BJ (cell line): ENCODE results near the gene PIP5KL1. TPM values are rescaled to one million over a fixed set of nuclear protein-coding genes. Genes with fewer than 3 reads are reported as not detected.
A peak's percentile ranks its signal among the peaks of the same experiment; 100 is the strongest.

Experiments used
- CTCF ChIA-PET: fragments of 350-600 bp; formaldehyde crosslinking; extraction: SDS; loops from one replicate; lab custom pipeline; 2021; ENCODE audit warnings: antibody characterized with exemption, inconsistent platforms; lab: Yijun Ruan, JAX
- POLR2A ChIA-PET: fragments of 300-600 bp; sonication (Branson Sonifier 250); formaldehyde crosslinking; extraction: SDS; loops from one replicate; lab custom pipeline; 2021; ENCODE audit warnings: antibody characterized with exemption; lab: Charles Lee
- DNase-seq: peaks from one replicate; pipeline ENCODE4 v3.0.0-alpha.2; 2011; ENCODE audit warnings: low read depth
- H3K27me3 ChIP-seq: 2 replicates; pipeline ENCODE4 v1.6.0; 2011; ENCODE audit warnings: low read length; ENCODE audit not compliant: control insufficient read depth, insufficient read depth
- H3K36me3 ChIP-seq: 2 replicates; pipeline ENCODE4 v1.5.1; 2011; ENCODE audit warnings: low read length; ENCODE audit not compliant: control insufficient read depth, insufficient read depth
- H3K4me3 ChIP-seq: 2 replicates; pipeline ENCODE4 v1.5.1; 2011; ENCODE audit warnings: low read depth, mild to moderate bottlenecking, control low read depth, low read length
- CTCF ChIP-seq: IDR thresholded peaks from 2 replicates; pipeline ENCODE4 v1.5.1; 2011; ENCODE audit warnings: low read depth, mild to moderate bottlenecking, control low read depth, inconsistent platforms, low read length, moderate library complexity; ENCODE audit not compliant: insufficient read depth
- polyA plus RNA-seq: library from polyadenylated mRNA; depleted of rRNA; stranded (reverse); fragments of >200 nt; gene quantifications from 2 replicates; pipeline ENCODE4 v1.2.3, GENCODE V29; 2011

PIP5KL1 gene
- polyA plus RNA-seq, 1 experiment: 2.3 TPM

- DNase-seq: no peak
- H3K4me3 ChIP-seq: no peak overlapping the region
- POLR2A ChIA-PET: no interaction called here
- TF ChIP-seq CTCF: 0 out of 2 replicates have a peak, but pooled peaks have one; percentile 2
- no peaks in the 10 kb centered on the region for H3K27me3 ChIP-seq
- CTCF ChIA-PET: interaction anchor here (1.0 to 1.3 kb wide), 2 partner anchors 9 to 34 kb away, joined by 3 to 4 read pairs; no protein-coding TSS in a partner anchor
- H3K36me3 ChIP-seq: peaks cover 41% of the 10 kb centered on the region
Observed at GRCh38 chr9:127887792-127888191, 42.8 kb downstream of the PIP5KL1 start.

GRCh38 chr9:127886401-127886972, 44.1 kb downstream of the PIP5KL1 start:
- ChIA-PET CTCF (no interaction called here), POLR2A (no interaction called here)
- DNase-seq: no peak
- Histone ChIP-seq H3K4me3 (no peak overlapping the region), H3K27me3 (no peaks in the 10 kb centered on the region), H3K36me3 (peaks cover 37% of the 10 kb centered on the region)
- TF ChIP-seq CTCF: no peak

- ChIA-PET POLR2A (no interaction called here), CTCF (no interaction called here)
- Histone ChIP-seq H3K4me3 (no peak overlapping the region), H3K36me3 (peaks cover 33% of the 10 kb centered on the region), H3K27me3 (no peaks in the 10 kb centered on the region)
- no peak for TF ChIP-seq CTCF
- DNase-seq: no peak
Observed at GRCh38 chr9:127885508-127886281, 44.9 kb downstream of the PIP5KL1 start.

- Histone ChIP-seq H3K4me3 (no peak overlapping the region), H3K27me3 (no peaks in the 10 kb centered on the region), H3K36me3 (peaks cover 26% of the 10 kb centered on the region)
- POLR2A ChIA-PET: no interaction called here
- DNase-seq: no peak
- CTCF ChIA-PET: no interaction called here
- no peak for TF ChIP-seq CTCF
Observed at GRCh38 chr9:127884976-127885490, 45.5 kb downstream of the PIP5KL1 start.

GRCh38 chr9:127884427-127884911, 46.1 kb downstream of the PIP5KL1 start:
- no peak overlapping the region for H3K4me3 ChIP-seq
- ChIA-PET CTCF (no interaction called here), POLR2A (no interaction called here)
- H3K36me3 ChIP-seq: peaks cover 25% of the 10 kb centered on the region
- DNase-seq: no peak
- H3K27me3 ChIP-seq: no peaks in the 10 kb centered on the region
- TF ChIP-seq CTCF: no peak
